HG03039 (cell line): ENCODE results near the gene SLC29A3.

ENCODE experiments used
- ATAC-seq: cut with Tn5 transposase; IDR thresholded peaks from one replicate; pipeline ENCODE4 v1.9.1; 2021; ENCODE audit warnings: mild to moderate bottlenecking, moderate library complexity; ENCODE audit not compliant: unreplicated experiment

Gene SLC29A3

GRCh38 chr10:71320592-71320991, 1.5 kb downstream of the SLC29A3 start:
- ATAC-seq = no peak

- ATAC-seq = no peak
These were observed 2.3 kb downstream of the SLC29A3 start for GRCh38 chr10:71321386-71321785.

DNA sequence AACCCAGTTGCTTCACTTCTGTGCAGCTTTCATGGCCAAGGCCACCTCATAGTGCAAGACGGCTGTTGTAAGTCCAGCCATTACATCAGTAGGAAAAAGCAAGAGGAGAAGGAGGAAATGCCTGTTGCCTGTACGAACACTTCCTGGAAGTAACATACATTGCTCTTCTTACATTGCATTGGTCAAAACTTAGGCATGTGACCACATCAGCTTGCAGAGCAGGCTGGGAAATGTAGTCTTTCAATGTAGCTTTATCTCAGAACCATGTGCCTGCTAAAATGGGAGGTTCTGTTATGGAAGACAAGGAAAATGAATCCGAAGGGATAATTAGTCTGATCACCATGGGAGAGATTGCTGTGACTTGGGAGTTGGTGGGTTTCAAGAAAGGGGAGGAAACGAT, 4.3 kb downstream of the SLC29A3 start:
- ATAC-seq = no peak

- ATAC-seq = no peak
These were observed 5.7 kb downstream of the SLC29A3 start for GRCh38 chr10:71324743-71325142.

GRCh38 chr10:71325267-71325666, 6.2 kb downstream of the SLC29A3 start:
- no peak for ATAC-seq

- ATAC-seq = no peak
These were observed 7.4 kb downstream of the SLC29A3 start for GRCh38 chr10:71326464-71326881.

DNA sequence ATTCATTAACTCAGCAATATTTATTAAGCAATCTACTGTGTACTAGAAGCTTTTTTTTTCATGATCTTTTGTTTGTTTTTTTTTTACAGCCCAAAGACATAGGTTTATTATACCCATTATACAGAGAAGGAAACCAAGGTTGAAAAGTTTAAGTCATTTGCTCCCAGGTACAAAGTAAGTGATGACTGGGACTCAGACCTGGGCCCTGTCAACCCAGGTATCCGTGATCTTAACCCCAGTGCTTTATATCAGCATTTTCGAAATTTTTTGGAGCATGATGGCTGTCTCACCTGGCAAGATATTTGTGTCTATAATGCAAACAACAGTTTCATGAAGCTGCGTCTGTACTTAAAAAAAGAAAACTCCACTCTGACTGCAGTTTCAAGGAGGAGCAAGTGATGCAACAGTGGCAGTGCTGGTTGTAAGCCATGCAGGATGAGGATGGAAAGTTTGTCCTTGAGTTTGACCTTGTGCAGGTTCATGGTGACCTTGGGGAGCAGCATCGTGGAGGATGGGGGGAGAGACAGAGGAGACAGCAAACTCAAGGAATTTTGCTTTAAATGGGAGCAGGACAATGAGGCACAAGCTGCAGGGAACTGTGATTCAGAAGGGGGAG, 11.8 kb downstream of the SLC29A3 start:
- ATAC-seq = no peak

- no peak for ATAC-seq
These were observed 12.7 kb downstream of the SLC29A3 start for GRCh38 chr10:71331736-71332135.

DNA sequence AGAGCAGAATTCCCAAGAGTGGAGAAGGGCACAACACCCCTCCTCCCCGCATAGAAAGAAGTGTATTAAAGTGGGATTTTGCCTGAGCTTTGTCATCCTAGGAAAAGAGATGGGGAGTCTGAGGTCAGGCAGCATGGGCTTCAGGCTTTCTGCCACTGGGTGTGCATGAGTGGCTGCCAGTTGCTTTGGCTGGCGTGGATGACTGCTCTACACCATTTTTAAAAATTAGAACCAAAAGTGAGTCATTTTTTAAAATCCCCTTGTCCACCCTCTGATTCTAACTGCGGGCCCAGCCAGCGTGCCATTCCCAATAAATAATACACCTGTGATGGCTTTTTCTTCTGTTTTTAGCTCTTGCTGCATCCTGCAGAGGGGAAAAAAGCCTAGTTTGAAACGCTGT, 13.4 kb downstream of the SLC29A3 start:
- no peak for ATAC-seq

GRCh38 chr10:71333129-71333887, 14.2 kb downstream of the SLC29A3 start:
- no peak for ATAC-seq

DNA sequence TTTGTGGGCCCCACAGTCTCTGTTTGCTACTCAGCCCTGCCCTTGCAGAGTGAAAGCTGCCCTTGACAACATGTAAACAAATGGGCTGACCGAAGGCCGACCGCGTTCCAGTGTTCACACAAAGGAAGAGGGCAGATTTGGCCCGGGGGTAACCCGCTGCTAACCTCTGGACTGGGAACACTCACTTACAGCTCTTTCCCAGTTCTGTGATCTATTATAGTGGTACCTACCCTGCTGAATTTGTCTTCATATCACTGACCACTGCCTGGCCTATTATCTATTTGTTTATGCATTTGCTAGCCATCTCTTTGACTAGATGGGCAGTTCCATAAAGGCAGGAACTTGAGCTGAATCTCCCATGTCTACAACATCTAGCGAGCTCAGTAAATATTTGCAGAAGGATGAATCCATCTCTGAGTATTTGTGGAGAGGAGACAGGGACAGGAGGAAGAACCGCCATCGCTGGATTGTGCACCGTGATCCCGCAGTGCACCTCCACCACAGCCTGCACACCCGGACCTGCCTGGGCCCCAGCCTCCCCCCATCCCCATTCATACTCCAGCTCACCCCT, 15.2 kb downstream of the SLC29A3 start:
- ATAC-seq = no peak

GRCh38 chr10:71335173-71335708, 16.2 kb downstream of the SLC29A3 start:
- ATAC-seq = no peak

GRCh38 chr10:71336632-71337031, 17.6 kb downstream of the SLC29A3 start:
- no peak for ATAC-seq

DNA sequence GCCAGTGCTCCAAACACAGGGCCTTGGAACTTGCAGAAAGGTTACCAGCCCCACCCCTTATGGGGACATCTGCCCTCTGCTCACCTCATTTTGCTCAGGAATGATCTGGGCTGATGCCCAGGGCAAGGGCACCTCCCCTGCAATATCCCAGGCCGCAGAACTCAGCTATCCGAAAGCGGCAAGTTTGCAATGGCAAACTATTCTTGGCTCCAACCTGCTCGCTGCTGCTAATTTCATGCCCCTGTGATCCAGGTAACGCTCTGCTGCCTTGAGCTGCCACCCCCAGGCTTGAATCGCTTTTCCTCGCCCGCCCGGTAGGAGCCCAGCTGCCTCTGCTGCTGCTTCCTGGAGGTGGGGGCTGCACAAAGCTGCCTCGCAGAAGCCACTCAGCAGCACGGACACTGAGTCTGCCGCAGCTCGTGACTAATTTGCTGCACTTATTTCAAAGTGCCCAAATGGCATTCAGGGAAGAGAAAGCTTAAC, 18.2 kb downstream of the SLC29A3 start:
- ATAC-seq = no peak

DNA sequence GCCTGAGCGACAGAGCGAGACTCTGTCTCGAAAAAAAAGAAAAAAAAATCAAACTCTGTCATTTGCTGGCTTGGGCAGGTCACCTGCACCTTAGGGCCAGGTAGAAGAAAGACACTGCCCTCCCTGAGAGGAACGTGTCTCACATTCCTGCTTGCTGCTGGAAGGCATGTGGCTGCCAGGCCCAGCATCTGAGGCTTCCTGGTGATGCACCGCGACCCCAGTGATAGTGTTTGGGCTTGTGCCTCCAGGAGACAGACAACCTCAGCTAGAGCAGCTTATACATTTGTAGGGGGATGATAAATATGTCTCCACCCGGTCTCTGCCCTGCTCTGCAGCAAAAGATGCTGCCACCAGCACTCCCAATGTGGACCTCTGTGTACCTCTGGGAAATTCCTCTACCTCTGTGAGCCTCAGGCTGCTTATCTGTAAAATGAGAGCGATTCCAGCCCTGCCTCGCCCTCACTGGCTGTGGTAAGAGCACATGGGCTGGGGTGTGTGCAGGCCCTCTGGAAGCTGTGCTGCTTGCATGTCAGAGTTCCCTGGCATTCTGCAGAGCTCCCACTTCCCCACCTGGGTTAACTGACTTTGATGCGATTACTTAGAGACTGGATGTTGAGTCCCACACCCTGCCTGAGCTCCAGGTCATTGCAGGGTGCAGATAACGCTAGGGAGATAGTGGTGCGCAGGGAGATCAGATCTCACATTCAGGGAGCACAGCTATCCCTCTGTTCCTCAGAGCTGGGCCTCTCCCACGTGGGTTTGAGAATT, 19.9 kb downstream of the SLC29A3 start:
- ATAC-seq = no peak

GRCh38 chr10:71339796-71340589, 20.9 kb downstream of the SLC29A3 start:
- ATAC-seq = no peak

- ATAC-seq = no peak
These were observed 23.7 kb downstream of the SLC29A3 start for GRCh38 chr10:71342573-71343391.

DNA sequence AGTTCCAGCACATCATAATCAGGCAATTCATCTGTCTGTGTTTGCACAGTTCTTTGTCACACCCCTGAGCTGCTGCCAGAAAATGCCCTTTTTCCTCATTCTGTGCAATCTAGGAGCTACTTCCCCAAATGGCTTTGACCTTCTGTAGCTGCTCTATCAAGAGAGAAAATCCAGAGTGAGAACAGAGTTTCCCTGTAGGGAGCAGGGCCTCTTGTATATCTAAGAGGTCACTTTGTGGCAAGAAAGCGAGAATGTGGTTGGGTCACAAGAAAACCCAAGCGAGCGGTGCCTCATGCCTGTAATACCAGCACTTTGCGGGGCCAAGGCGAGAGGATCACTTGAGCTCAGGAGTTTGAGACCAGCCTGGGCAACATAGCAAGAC, 24.3 kb downstream of the SLC29A3 start:
- ATAC-seq = no peak

GRCh38 chr10:71344154-71344925, 25.3 kb downstream of the SLC29A3 start:
- no peak for ATAC-seq
